GM12865 (cell line): ENCODE results near the gene BAG3.

ENCODE experiments used
- DNase-seq: peaks from one replicate; pipeline ENCODE4 v3.0.0; 2010; ENCODE audit warnings: low read depth
- H3K4me3 ChIP-seq: 2 replicates; pipeline ENCODE4 v1.5.1; 2011; ENCODE audit warnings: mild to moderate bottlenecking, low read depth, low read length, control low read depth
- CTCF ChIP-seq: IDR thresholded peaks from 2 replicates; pipeline ENCODE4 v1.5.1; 2011; ENCODE audit warnings: low read length, control low read depth, low read depth, inconsistent platforms; ENCODE audit not compliant: insufficient read depth; ENCODE audit errors: missing control alignments

BAG3 gene

GRCh38 chr10:119640384-119640783 is 10.8 kb upstream of the BAG3 start:
- no peak for DNase-seq
- no peak for TF ChIP-seq CTCF
- no peak overlapping the region for H3K4me3 ChIP-seq

DNA sequence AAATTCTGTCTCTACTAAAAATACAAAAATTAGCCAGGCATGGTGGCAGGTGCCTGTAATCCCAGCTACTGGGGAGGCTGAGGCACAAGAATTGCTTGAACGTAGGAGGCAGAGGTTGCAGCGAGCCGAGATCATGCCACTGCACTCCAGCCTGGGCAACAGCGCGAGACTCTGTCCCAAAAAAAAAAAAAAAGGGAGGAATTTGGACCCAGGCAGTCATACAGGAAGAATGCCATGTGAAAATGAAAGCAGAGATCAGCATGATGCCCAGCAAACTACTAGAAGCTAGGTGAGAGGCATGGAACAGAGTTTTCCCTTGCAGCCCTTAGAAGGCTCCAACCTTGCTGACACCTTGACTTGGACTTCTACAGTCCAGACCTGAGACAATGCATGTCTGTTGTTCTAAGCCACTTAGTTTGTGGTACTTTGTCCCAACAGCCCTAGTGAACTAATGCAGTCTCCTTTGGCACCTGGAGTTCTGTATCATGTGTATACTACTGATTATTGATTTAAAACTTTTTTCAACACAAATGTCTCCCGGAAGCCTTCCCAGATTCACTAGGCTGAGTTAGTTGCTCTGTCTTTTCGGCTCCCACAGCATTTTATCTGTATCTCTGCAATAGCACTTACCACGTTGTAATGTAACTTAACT is 10.2 kb upstream of the BAG3 start:
- no peak overlapping the region for H3K4me3 ChIP-seq
- no peak for TF ChIP-seq CTCF
- no peak for DNase-seq

GRCh38 chr10:119642556-119643111 is 8.5 kb upstream of the BAG3 start:
- no peak for DNase-seq
- no peak overlapping the region for H3K4me3 ChIP-seq
- TF ChIP-seq CTCF: no peak

DNA sequence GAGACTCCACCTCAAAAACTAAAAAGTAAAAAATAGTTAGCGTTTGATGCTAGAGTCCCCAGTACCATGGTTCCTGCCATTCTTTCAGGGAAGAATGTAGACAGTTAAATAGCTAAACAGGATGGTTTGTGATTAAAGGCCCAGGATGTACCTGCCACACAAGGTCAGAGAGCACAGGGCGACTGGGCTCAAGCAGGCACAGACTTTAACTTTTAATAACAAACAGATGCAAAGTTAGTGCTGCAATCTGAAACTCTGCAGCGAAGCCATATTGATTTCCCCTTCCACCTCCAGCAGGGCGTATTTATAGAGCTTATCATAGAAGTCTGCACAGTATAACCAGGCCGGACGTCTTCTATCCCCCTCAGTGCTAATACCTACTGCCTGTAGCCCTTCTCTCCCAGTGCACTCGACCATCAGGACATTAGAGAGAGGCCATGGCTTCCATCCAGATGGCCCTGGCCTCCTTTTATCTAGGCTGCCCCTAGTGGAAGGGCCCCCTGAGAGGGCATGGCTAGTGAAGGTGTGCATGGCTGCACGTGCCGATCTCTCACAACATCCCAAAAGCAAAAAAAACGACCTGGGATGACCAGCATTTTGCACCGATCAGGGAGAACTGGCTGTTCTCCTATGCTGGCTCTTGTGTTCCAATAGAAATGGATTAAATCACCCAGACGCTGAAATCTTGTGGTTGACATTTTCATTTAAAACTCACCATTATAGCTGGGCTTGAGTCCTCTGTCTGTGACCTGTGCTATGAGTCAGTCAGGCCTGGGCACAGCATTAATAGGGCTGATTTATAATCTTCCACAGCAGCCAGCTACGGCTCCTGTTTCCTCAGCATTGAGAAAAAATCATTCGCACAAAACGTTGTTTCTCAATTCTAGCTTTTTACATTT is 7.6 kb upstream of the BAG3 start:
- TF ChIP-seq CTCF: no peak
- no peak for DNase-seq
- H3K4me3 ChIP-seq: no peak overlapping the region

DNA sequence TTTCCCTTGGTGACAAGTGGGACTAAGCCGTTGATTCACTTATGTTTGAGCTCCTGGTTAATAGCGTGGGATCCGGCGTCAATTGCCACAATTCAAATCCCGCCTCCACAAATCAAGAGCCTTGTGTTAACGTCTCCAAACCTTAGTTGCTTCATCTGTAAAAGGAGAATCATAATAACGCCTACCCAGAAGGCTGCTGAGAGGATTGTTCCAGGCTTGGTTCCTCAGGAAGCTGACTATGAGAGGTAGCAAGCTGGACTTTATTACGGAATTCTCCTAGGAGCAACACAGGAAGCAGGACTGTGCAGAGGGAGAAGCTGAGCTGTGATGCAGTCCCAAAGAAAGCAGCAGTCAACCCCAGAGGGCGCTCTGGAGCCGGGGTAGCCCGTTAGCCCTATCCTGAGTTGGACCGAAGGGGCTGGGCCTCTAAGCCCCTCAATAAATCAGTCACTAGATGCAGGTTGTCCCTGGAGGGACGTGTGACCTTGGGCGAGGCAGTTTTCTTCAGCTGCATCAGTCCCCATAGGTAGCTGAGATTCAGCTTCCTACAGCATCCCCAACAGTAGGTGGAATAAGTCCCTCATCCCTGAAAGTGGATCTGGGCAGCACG is 6.9 kb upstream of the BAG3 start:
- no peak overlapping the region for H3K4me3 ChIP-seq
- no peak for DNase-seq

GRCh38 chr10:119644994-119645393 is 6.2 kb upstream of the BAG3 start:
- DNase-seq: no peak
- H3K4me3 ChIP-seq: no peak overlapping the region
- TF ChIP-seq CTCF: no peak

More for the DNA sequence above, 6.9 kb upstream of the BAG3 start:
- TF ChIP-seq CTCF: no peak
